ENCODE measurements around the gene CUEDC1.
"Not testable (repeated sequence)": the region's sequence is repeated elsewhere in the genome, so short reads cannot be mapped to it uniquely, and the experiment has no call there.

The CUEDC1 gene

DNA sequence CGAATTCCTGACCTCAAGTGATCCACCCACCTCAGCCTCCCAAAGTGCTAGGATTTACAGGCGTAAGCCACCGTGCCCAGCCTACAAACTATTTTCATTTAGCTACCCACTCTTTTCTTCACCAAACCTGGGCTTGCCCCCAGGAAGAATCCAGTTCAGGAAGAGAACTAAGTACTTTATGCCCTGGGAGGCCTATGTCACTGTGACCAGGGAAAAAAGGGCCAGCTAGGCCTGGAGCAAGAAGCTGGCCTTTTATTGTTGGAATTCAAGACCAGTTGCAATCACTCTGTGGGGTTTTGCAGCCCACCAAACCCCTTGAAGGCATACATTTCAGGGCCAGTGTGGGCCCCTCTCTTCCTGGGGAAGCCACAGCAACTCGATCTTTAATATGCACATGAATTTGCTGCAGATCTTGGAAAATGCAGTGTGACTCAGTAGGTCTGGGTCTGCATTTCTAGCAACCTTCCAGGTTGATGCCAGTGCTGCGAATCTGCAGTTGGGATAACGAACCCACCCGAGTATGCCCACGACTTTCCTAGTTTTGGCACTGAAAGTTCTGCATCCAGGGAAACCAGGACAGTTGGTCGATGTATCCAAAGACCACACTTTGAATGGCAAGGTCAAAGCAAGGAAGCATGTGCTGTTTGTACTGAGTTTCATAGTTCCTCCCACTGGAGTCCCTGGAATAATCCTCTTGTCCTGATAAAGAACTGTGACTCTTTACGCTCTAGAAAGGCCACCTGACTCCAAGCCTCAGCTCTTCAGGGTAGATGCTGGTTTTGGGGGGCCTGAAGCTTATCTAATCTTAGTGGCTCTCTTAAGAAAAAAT lies 98.2 kb downstream of the CUEDC1 start:
- DNase-seq, result no peak

DNA sequence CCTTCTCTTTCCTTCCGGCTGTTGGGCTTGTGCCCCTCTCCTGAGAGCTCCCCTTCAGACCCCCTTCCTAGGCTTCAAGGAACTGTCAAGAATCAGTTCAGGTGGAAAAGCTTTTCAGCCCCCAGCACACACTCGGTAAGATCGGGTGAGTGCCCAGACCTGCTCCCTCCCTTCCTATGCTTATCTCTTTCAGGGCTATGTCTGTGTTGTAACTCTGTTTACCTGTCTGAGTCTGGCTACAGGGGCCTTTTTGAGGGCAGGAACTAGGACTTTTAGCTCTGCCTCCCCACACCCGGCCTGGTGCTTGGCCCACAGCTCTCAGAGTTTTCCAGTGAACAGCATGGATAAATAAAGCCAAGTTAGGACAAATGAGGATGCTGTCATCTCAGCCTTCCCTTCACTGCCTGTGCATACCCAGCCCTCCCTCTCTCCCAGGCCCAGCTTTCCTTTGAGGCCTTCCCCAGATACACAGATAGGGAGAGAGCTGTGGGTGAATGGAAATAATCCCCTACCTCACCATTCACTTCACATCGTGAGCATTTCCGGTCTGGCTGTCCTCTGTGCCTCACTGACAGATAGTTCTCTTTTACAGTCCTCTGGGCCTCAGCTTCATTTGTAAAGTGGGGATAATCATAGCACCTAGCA lies 99.7 kb downstream of the CUEDC1 start:
- no peak for DNase-seq

GRCh38 chr17:57853695-57854094 lies 101.5 kb downstream of the CUEDC1 start:
- no peak for DNase-seq

DNA sequence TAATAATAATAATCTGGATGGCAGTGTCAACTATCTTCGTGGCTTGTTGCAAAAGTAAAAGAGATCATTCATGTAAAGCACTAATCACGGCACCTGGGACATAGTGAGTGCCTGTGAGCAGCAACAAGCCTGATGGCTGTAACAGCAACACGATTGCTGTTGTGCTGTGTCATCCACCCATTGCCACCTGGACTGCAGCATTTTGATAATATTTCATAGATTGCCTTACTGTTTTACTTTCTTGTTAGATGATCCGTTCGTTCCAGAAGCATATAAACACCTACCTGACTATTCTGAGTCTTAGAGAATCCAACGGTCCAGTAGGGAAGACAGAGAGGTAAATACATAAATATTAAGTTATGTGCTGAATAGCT lies 102.3 kb downstream of the CUEDC1 start:
- no peak for DNase-seq

- DNase-seq, result no peak
Measured at GRCh38 chr17:57852092-57852954, 102.9 kb downstream of the CUEDC1 start.

- DNase-seq, result peak; percentile 99
Measured at GRCh38 chr17:57849874-57850754, 105.1 kb downstream of the CUEDC1 start, which contains the start of gene MRPS23. TSS of gene MRPS23 (minus strand) at chr17:57850044. CDS start at chr17:57850010, 34 bp downstream.

GRCh38 chr17:57849163-57849873 lies 105.9 kb downstream of the CUEDC1 start:
- DNase-seq, result peak; percentile 46

DNA sequence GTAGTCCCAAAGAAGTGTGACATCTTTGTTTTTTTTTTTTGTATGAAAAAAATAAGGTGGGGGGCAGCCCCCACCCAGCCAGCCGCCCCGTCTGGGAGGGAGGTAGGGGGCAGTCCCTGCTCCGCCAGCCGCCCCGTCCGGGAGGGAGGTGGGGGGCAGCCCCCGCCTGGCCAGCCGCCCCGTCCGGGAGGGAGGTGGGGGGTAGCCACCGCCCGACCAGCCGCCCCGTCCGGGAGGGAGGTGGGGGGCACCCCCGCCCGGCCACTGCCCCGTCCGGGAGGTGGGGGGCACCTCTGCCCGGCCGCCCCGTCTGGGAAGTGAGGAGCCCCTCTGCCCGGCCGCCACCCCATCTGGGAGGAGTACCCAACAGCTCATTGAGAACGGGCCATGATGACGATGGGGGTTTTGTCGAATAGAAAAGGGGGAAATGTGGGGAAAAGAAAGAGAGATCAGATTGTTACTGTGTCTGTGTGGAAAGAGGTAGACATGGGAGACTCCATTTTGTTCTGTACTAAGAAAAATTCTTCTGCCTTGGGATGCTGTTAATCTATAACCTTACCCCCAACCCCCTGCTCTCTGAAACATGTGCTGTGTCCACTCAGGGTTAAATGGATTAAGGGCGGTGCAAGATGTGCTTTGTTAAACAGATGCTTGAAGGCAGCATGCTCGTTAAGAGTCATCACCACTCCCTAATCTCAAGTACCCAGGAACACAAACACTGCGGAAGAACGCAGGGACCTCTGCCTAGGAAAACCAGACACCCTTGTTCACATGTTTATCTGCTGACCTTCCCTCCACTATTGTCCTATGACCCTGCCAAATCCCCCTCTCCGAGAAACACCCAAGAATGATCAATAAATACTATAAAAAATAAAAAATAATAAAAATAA lies 108.9 kb downstream of the CUEDC1 start:
- not testable (repeated sequence) for DNase-seq

DNA sequence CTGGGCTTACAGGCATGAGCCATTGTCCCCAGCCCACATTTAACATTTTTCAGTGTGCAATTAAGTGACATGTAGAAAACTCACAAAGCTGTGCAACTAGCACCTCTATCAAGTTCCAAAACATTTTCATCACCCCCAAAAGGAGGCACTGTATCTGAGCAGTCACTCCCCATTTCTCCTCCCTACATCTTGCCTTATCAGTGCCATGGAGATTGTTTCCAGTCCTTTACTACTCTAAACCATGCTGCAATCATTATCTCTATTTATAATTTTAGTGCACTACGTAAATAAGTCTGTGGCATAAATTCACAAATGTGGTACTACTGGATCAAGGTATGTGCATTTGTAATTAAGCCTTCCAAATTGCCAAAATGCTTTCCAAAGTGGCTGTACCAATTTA lies 112.9 kb downstream of the CUEDC1 start:
- DNase-seq, result no peak

DNA sequence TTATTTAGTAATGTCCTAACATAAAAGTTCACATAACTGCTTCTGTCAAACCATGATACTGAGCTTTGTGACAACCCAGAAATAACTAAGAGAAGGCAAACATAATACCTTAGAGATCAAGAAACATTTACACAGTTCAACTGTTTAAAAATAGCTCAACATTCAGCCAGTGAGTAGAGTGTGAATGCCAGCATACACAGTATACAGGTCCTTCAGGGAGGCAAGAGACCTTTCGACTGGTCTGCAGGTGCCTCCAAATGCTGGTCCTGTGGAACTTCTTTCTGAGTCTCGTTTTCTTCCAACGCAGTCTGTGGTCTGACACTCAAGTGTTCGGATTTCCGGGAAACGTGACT lies 115.7 kb downstream of the CUEDC1 start:
- DNase-seq, result no peak

- DNase-seq, result no peak
Measured at GRCh38 chr17:57838857-57839570, 116.2 kb downstream of the CUEDC1 start.

DNA sequence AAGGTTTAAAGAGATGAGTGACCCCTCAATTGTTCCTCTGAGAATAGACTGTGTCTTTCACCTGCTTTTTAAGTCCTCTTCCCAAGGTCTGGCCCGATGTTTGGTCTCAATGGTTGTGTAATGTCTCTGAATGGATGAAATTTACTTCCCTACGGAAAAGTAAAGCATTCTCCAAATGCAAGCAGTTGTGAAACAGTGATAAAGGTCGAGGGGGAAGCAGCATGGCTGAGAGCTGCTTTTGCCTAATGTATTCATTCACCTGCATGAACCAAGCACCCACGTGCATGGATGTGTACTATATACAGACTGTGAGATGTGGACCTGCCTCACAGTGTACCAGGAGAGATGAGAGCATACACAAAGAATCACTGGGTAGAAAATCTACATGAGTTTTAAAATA lies 116.8 kb downstream of the CUEDC1 start:
- DNase-seq, result no peak

DNA sequence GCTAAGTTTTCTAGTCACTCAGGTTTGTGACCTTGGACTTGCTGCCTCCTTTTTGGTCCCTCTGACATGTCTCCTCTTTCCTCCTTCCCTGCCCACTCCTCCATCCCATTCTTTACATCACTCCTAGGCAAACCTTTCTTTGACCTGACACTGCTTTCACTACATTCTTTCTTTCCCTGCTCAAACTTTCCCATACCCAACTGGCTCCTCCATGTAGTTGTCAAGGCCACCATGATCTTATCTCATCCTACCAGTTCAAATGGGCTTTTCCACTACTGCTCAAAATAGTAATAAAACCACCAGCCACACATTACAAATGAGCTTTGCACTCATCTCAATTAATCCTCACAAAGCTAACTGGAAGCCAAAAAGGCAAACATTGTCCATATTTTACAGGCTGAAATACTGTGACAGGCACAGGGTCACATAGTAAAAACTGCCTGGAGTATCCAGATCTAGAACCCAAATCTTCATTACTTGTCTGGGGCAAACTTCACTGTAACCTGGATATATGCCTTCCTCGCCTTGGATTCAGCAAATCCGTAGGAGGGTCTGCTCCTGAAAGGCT lies 119.8 kb downstream of the CUEDC1 start:
- no peak for DNase-seq

DNA sequence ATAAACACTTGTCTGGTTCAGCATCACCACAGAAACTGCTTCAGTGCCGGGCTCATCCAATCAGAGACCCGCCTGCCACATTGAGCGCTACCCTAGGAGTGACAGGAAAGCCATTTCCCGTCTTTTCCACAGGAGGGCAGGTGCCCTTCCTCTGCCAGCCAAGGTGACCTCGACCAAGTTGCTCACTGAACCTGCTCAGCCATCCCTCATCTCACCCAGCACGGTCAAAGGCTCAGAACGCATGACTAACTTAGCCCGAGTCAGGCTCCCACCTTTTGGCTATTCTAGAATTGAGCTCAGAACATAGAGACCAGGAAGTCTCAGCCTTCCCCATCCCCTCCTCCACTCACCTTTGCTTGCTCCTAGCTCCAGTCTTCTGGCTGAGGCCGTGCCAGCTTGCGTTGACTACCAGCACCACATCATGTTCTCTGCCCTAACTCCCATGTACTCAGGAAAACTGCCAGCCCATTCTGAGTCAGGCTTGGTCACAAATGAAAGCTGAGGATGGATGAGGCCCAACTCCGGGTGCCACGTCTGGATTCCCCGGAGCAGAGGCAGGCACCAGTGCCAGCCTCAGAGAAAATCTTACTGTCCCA lies 121.0 kb downstream of the CUEDC1 start:
- no peak for DNase-seq

DNA sequence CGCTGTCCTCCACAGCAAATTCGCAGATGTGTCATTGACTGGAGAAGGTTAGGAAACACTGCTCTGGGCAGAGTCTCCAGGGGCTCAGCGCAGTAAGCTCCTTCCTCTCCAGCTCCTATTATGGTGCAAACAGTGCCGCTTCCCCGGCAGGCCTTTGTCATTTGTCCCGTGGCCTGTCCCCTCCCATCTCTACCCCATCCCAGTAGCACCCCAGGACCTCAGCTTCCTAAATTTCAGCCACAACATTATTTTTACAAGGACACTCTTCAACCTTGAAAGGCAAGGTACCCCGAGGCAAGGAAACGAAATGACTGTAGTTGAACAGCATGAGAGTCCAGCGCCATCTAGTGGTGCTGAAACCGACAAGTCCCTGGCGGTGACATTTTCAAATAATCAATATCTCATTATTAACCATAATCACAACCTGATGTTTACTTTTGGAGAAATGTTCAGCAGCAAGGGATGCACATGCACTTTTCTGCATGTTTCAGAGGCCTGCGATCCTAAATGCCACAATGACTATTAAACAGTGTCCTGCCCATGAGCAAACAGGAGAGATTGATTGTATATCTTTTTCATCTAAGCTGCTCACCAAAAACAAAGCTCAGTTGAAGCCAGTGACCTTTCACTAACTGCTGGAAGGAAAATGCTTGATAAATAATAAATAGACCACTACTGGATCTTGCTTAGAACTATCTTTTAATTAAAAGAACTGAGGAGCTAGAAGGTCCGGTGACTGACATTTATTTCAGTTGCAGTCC lies 121.9 kb downstream of the CUEDC1 start:
- peak; percentile 84 for DNase-seq

DNA sequence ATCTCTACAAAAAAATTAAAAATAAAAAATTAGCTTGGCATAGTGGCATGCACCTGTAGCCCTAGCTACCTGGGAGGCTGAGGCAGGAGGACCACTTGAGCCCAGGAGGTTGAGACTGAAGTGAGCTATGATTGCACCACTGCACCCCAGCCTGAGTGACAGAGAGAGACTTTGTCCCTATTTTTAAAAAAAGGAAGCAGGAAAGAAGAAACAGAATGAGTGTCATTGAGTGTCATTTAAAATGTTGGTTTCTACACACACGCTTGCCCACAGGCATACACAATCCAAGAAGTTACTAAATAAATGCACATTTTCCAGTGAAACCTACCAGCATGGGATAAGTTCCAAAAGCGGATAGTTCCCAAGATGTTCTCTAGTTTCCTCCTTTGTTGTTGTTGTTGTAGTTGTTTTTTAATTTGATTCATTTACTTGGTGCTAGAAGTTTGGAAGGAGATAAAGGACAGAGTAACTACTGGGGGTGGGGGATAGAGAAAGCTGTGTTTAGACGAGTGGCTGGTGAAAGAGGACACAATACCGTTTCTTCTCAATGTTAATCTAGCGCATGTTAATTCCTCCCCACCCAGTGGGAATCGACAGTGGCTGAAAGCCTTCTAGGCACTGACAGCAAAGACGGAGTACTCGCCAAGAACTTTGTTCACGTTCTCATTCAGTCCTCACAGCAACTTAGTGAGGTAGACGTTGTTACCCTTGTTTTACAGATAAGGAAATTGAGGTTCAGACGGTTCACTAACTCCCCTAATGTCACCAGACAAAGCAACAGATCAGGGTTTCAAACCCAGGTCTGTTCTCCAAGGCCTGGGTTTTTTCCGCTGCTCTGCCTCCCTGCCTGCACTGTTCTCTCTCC lies 122.7 kb downstream of the CUEDC1 start:
- DNase-seq, result peak; percentile 90

DNA sequence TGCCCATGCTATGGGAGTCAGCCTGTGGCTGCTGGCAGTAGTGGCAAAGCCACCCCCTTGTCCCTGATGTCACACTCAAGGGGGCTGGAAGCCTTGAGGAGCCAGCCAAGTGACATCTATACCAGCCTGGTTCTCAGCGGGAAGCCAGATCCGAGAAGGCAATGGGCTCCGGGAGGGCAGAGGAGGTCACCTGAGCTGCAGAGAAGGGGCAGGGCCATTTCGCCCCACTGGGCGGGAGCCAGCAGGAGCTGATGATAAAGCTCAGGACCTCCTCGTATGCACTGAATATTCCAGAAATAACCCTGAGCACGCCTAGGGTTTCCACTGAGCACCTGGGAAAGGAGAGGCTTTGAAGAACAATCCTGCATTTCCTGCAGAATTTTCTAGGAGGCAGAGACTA lies 124.3 kb downstream of the CUEDC1 start:
- DNase-seq, result no peak
